ENCODE measurements around the gene SNAP91.
"Not testable (repeated sequence)": the region's sequence is repeated elsewhere in the genome, so short reads cannot be mapped to it uniquely, and the experiment has no call there.

SNAP91 gene

GRCh38 chr6:83633149-83633548 is 75.8 kb downstream of the SNAP91 start:
- H3K27me3 ChIP-seq (ENCODE audit: insufficient read depth, low read length), result no peaks in the 10 kb centered on the region
- H3K36me3 ChIP-seq (ENCODE audit: insufficient read depth, low read length), result no peaks in the 10 kb centered on the region
- H3K9ac ChIP-seq (ENCODE audit: low read depth, low read length), result no peak overlapping the region
- no peak overlapping the region for H3K27ac ChIP-seq (ENCODE audit: low read depth, low read length)
- H3K4me1 ChIP-seq (ENCODE audit: insufficient read depth, low read length), result 0 out of 2 replicates have a peak, but pooled peaks cover 8% of the 10 kb centered on the region
- WGBS, result 83% methylated on average over 2 of the region's 2 CpGs
- H3K9me3 ChIP-seq (ENCODE audit: insufficient read depth, low read depth, low read length), result no peaks in the 10 kb centered on the region
- no peak overlapping the region for H3K4me3 ChIP-seq (ENCODE audit: low read length)

- not testable (repeated sequence) for H3K36me3 ChIP-seq (ENCODE audit: insufficient read depth, low read length); H3K4me1 ChIP-seq (ENCODE audit: insufficient read depth, low read length); H3K27me3 ChIP-seq (ENCODE audit: insufficient read depth, low read length); H3K27ac ChIP-seq (ENCODE audit: low read depth, low read length); H3K4me3 ChIP-seq (ENCODE audit: low read length); H3K9me3 ChIP-seq (ENCODE audit: insufficient read depth, low read depth, low read length); H3K9ac ChIP-seq (ENCODE audit: low read depth, low read length)
- 95% methylated on average over 4 of the region's 4 CpGs for WGBS
Observed at GRCh38 chr6:83629908-83630307, 79.0 kb downstream of the SNAP91 start.

- H3K9me3 ChIP-seq (ENCODE audit: insufficient read depth, low read depth, low read length), result no peaks in the 10 kb centered on the region
- no peak overlapping the region for H3K4me3 ChIP-seq (ENCODE audit: low read length)
- no peaks in the 10 kb centered on the region for H3K4me1 ChIP-seq (ENCODE audit: insufficient read depth, low read length)
- H3K27me3 ChIP-seq (ENCODE audit: insufficient read depth, low read length), result no peaks in the 10 kb centered on the region
- no peak overlapping the region for H3K9ac ChIP-seq (ENCODE audit: low read depth, low read length)
- H3K27ac ChIP-seq (ENCODE audit: low read depth, low read length), result no peak overlapping the region
- WGBS, result 80% methylated on average over 6 of the region's 6 CpGs
- H3K36me3 ChIP-seq (ENCODE audit: insufficient read depth, low read length), result no peaks in the 10 kb centered on the region
Observed at GRCh38 chr6:83615025-83615999, 93.6 kb downstream of the SNAP91 start.

GRCh38 chr6:83613378-83613777 is 95.5 kb downstream of the SNAP91 start:
- no peaks in the 10 kb centered on the region for H3K27me3 ChIP-seq (ENCODE audit: insufficient read depth, low read length)
- no peaks in the 10 kb centered on the region for H3K4me1 ChIP-seq (ENCODE audit: insufficient read depth, low read length)

GRCh38 chr6:83609248-83609647 is 99.7 kb downstream of the SNAP91 start:
- no peak overlapping the region for H3K27ac ChIP-seq (ENCODE audit: low read depth, low read length)
- H3K4me3 ChIP-seq (ENCODE audit: low read length), result no peak overlapping the region
- H3K9me3 ChIP-seq (ENCODE audit: insufficient read depth, low read depth, low read length), result no peaks in the 10 kb centered on the region
- no peaks in the 10 kb centered on the region for H3K36me3 ChIP-seq (ENCODE audit: insufficient read depth, low read length)
- WGBS, result 93% methylated on average over 2 of the region's 2 CpGs
- H3K27me3 ChIP-seq (ENCODE audit: insufficient read depth, low read length), result no peaks in the 10 kb centered on the region
- no peak overlapping the region for H3K9ac ChIP-seq (ENCODE audit: low read depth, low read length)
- no peaks in the 10 kb centered on the region for H3K4me1 ChIP-seq (ENCODE audit: insufficient read depth, low read length)

More at GRCh38 chr6:83613378-83613777, 95.5 kb downstream of the SNAP91 start:
- Histone ChIP-seq H3K36me3 (ENCODE audit: insufficient read depth, low read length) (no peaks in the 10 kb centered on the region), H3K9me3 (ENCODE audit: insufficient read depth, low read depth, low read length) (no peaks in the 10 kb centered on the region), H3K27ac (ENCODE audit: low read depth, low read length) (no peak overlapping the region), H3K4me3 (ENCODE audit: low read length) (no peak overlapping the region), H3K9ac (ENCODE audit: low read depth, low read length) (no peak overlapping the region)
- 92% methylated on average over 4 of the region's 4 CpGs for WGBS

- WGBS, result 73% methylated on average over 1 of the region's 1 CpG
- Histone ChIP-seq H3K4me1 (ENCODE audit: insufficient read depth, low read length) (no peaks in the 10 kb centered on the region), H3K27me3 (ENCODE audit: insufficient read depth, low read length) (no peaks in the 10 kb centered on the region), H3K36me3 (ENCODE audit: insufficient read depth, low read length) (no peaks in the 10 kb centered on the region), H3K4me3 (ENCODE audit: low read length) (no peak overlapping the region), H3K27ac (ENCODE audit: low read depth, low read length) (no peak overlapping the region), H3K9ac (ENCODE audit: low read depth, low read length) (no peak overlapping the region), H3K9me3 (ENCODE audit: insufficient read depth, low read depth, low read length) (no peaks in the 10 kb centered on the region)
Observed at GRCh38 chr6:83605517-83605916, 103.4 kb downstream of the SNAP91 start.

- 86% methylated on average over 1 of the region's 2 CpGs for WGBS
- H3K9ac ChIP-seq (ENCODE audit: low read depth, low read length), result no peak overlapping the region
- no peaks in the 10 kb centered on the region for H3K36me3 ChIP-seq (ENCODE audit: insufficient read depth, low read length)
Observed at GRCh38 chr6:83603551-83603950, 105.3 kb downstream of the SNAP91 start.

GRCh38 chr6:83601119-83601518 is 107.8 kb downstream of the SNAP91 start:
- H3K9ac ChIP-seq (ENCODE audit: low read depth, low read length), result no peak overlapping the region
- H3K4me1 ChIP-seq (ENCODE audit: insufficient read depth, low read length), result 0 out of 2 replicates have a peak, but pooled peaks cover 3% of the 10 kb centered on the region
- no peaks in the 10 kb centered on the region for H3K36me3 ChIP-seq (ENCODE audit: insufficient read depth, low read length)
- 90% methylated on average over 3 of the region's 3 CpGs for WGBS
- no peak overlapping the region for H3K4me3 ChIP-seq (ENCODE audit: low read length)
- H3K27me3 ChIP-seq (ENCODE audit: insufficient read depth, low read length), result no peaks in the 10 kb centered on the region
- H3K27ac ChIP-seq (ENCODE audit: low read depth, low read length), result no peak overlapping the region
- no peaks in the 10 kb centered on the region for H3K9me3 ChIP-seq (ENCODE audit: insufficient read depth, low read depth, low read length)

More at GRCh38 chr6:83603551-83603950, 105.3 kb downstream of the SNAP91 start:
- no peak overlapping the region for H3K4me3 ChIP-seq (ENCODE audit: low read length)
- H3K4me1 ChIP-seq (ENCODE audit: insufficient read depth, low read length), result no peaks in the 10 kb centered on the region
- no peaks in the 10 kb centered on the region for H3K9me3 ChIP-seq (ENCODE audit: insufficient read depth, low read depth, low read length)
- H3K27ac ChIP-seq (ENCODE audit: low read depth, low read length), result no peak overlapping the region
- no peaks in the 10 kb centered on the region for H3K27me3 ChIP-seq (ENCODE audit: insufficient read depth, low read length)

GRCh38 chr6:83600459-83600858 is 108.4 kb downstream of the SNAP91 start:
- WGBS, result 100% methylated on average over 1 of the region's 1 CpG
- Histone ChIP-seq H3K27ac (ENCODE audit: low read depth, low read length) (no peak overlapping the region), H3K9ac (ENCODE audit: low read depth, low read length) (no peak overlapping the region), H3K4me1 (ENCODE audit: insufficient read depth, low read length) (0 out of 2 replicates have a peak, but pooled peaks cover 3% of the 10 kb centered on the region), H3K9me3 (ENCODE audit: insufficient read depth, low read depth, low read length) (no peaks in the 10 kb centered on the region), H3K27me3 (ENCODE audit: insufficient read depth, low read length) (no peaks in the 10 kb centered on the region), H3K4me3 (ENCODE audit: low read length) (no peak overlapping the region), H3K36me3 (ENCODE audit: insufficient read depth, low read length) (no peaks in the 10 kb centered on the region)

- Histone ChIP-seq H3K36me3 (ENCODE audit: insufficient read depth, low read length) (no peaks in the 10 kb centered on the region), H3K27ac (ENCODE audit: low read depth, low read length) (no peak overlapping the region), H3K27me3 (ENCODE audit: insufficient read depth, low read length) (no peaks in the 10 kb centered on the region), H3K4me3 (ENCODE audit: low read length) (no peak overlapping the region), H3K4me1 (ENCODE audit: insufficient read depth, low read length) (0 out of 2 replicates have a peak, but pooled peaks cover 3% of the 10 kb centered on the region), H3K9me3 (ENCODE audit: insufficient read depth, low read depth, low read length) (no peaks in the 10 kb centered on the region), H3K9ac (ENCODE audit: low read depth, low read length) (no peak overlapping the region)
- WGBS, result 91% methylated on average over 1 of the region's 1 CpG
Observed at GRCh38 chr6:83597511-83597910, 111.4 kb downstream of the SNAP91 start.

GRCh38 chr6:83597051-83597450 is 111.8 kb downstream of the SNAP91 start:
- Histone ChIP-seq H3K4me1 (ENCODE audit: insufficient read depth, low read length) (0 out of 2 replicates have a peak, but pooled peaks cover 3% of the 10 kb centered on the region), H3K27me3 (ENCODE audit: insufficient read depth, low read length) (no peaks in the 10 kb centered on the region), H3K9ac (ENCODE audit: low read depth, low read length) (no peak overlapping the region), H3K9me3 (ENCODE audit: insufficient read depth, low read depth, low read length) (no peaks in the 10 kb centered on the region), H3K4me3 (ENCODE audit: low read length) (no peak overlapping the region), H3K27ac (ENCODE audit: low read depth, low read length) (no peak overlapping the region), H3K36me3 (ENCODE audit: insufficient read depth, low read length) (no peaks in the 10 kb centered on the region)
- 79% methylated on average over 1 of the region's 1 CpG for WGBS

Measured in HUES64 (cell line).